Ishikawa (cell line): Measurements from ENCODE around the gene ANKFN1.

ENCODE experiments used
- CEBPB ChIP-seq: IDR thresholded peaks from 2 replicates; pipeline ENCODE4 v1.6.1; 2012
- CREB1 ChIP-seq: IDR thresholded peaks from 2 replicates; pipeline ENCODE4 v1.6.1; 2012; ENCODE audit warnings: low read depth
- EGR1 ChIP-seq: IDR thresholded peaks from 2 replicates; pipeline ENCODE4 v1.6.1; 2012
- EP300 ChIP-seq: IDR thresholded peaks from 2 replicates; pipeline ENCODE4 v1.6.1; 2012; ENCODE audit warnings: borderline replicate concordance
- FOXM1 ChIP-seq: IDR thresholded peaks from 2 replicates; pipeline ENCODE4 v1.6.1; 2012; ENCODE audit warnings: low read depth, borderline replicate concordance
- NFIC ChIP-seq: IDR thresholded peaks from 2 replicates; pipeline ENCODE4 v1.6.1; 2012
- RAD21 ChIP-seq: IDR thresholded peaks from 2 replicates; pipeline ENCODE4 v1.6.1; 2012; ENCODE audit warnings: low read depth
- TAF1 ChIP-seq: IDR thresholded peaks from 2 replicates; pipeline ENCODE4 v1.6.1; 2012; ENCODE audit warnings: low read depth, mild to moderate bottlenecking
- TCF12 ChIP-seq: IDR thresholded peaks from 2 replicates; pipeline ENCODE4 v1.6.1; 2012; ENCODE audit warnings: low read depth
- TEAD4 ChIP-seq: IDR thresholded peaks from 2 replicates; pipeline ENCODE4 v1.6.1; 2012
- YY1 ChIP-seq: IDR thresholded peaks from 2 replicates; pipeline ENCODE4 v1.6.1; 2012; ENCODE audit warnings: low read depth
- ZBTB7A ChIP-seq: IDR thresholded peaks from 2 replicates; pipeline ENCODE4 v1.6.1; 2012; ENCODE audit warnings: low read depth
- TF ChIP-seq, protein P1 (sequence below): IDR thresholded peaks from 2 replicates; pipeline ENCODE4 v1.6.1; 2012
- TF ChIP-seq, protein P2 (sequence below): IDR thresholded peaks from 2 replicates; pipeline ENCODE4 v1.6.1; 2012; ENCODE audit warnings: low read depth, mild to moderate bottlenecking
- TF ChIP-seq, protein P3 (sequence below): IDR thresholded peaks from 2 replicates; pipeline ENCODE4 v1.6.1; 2012

ANKFN1 gene, protein sequence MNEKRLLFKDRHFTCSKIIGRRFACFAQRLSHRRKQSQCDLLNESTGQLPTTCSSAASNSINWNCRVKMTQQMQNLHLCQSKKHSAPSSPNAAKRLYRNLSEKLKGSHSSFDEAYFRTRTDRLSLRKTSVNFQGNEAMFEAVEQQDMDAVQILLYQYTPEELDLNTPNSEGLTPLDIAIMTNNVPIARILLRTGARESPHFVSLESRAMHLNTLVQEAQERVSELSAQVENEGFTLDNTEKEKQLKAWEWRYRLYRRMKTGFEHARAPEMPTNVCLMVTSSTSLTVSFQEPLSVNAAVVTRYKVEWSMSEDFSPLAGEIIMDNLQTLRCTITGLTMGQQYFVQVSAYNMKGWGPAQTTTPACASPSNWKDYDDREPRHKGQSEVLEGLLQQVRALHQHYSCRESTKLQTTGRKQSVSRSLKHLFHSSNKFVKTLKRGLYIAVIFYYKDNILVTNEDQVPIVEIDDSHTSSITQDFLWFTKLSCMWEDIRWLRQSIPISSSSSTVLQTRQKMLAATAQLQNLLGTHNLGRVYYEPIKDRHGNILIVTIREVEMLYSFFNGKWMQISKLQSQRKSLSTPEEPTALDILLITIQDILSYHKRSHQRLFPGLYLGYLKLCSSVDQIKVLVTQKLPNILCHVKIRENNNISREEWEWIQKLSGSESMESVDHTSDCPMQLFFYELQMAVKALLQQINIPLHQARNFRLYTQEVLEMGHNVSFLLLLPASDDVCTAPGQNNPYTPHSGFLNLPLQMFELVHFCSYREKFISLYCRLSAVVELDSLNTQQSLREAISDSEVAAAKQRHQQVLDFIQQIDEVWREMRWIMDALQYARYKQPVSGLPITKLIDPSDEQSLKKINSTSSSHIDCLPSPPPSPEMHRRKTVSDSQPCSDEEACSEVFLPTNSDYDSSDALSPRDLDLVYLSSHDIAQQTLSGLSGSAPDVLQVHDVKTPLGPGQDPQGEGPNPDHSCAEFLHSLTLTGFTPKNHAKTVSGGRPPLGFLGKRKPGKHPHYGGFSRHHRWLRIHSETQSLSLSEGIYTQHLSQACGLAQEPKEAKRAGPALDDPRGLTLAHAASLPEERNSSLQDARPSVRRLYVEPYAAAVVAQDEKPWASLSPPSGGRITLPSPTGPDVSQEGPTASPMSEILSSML

DNA sequence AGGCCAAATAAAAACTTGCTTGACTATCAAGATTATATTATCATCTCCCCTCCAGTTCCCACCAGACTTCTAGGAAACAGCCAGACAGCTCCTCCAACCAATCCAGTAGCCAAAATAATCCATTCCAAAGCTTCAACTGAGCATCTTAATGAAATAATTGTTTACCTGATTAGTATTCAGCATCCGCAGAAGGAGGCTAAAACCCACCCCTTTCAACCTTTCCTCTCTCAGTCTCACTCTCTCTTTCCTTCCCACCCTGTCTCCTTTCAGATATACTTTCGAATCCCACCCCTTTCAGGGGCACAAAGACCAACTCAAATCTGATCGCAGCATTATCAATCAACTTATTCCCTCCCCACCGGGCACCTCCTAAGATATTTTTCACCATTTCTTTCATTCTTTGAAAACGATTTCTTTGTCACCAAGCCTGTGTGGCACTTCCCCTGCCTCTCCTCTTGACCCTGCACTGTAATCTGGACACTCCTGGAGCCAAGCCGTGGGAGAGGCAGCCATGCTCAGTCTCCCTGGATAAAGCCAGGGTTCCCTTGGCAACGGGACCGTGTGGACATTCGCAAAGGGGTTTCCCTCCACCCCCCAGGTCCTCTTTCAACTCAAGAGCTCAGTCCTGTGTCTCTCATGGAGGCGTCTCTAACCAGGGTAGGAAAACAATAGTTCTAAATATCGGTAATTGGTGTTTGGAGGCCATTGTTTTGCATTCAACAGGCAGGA is at the start of gene ANKFN1:
TSS of gene ANKFN1 (plus strand) at position 602 of the 729 bp plus-strand sequence. CDS start 59,193 bp downstream, outside the sequence.
- TF ChIP-seq ZBTB7A (no peak), FOXM1 (no peak)
- TF ChIP-seq, protein P1, sequence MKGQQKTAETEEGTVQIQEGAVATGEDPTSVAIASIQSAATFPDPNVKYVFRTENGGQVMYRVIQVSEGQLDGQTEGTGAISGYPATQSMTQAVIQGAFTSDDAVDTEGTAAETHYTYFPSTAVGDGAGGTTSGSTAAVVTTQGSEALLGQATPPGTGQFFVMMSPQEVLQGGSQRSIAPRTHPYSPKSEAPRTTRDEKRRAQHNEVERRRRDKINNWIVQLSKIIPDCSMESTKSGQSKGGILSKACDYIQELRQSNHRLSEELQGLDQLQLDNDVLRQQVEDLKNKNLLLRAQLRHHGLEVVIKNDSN, result no peak

DNA sequence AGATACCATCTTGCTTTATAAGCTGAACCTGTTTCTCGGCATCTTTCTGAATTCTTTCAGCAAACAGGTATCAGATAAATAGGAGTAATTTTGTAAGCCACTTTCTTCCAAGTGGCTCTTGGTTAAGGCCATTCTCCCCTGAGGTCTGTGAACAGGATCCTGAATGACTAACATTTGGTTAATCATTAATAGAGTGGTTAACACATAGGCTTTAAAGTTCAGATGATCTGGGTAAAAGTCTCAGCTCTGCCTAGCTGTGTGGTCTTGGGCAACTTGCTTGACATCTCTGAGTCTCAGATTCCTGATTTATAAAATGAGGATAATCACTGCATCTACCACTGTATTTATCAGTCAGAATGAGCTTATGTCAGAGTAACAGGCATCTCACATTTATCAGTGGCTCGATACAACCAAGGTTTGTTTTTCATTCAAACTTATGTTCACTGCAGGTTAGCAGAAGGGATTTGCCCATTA is 44.4 kb upstream of the ANKFN1 start:
- no peak for TF ChIP-seq YY1
- TF ChIP-seq CEBPB, result no peak
- no peak for TF ChIP-seq EP300
- no peak for TF ChIP-seq NFIC
- TF ChIP-seq TCF12, result no peak
- TF ChIP-seq FOXM1, result no peak
- TF ChIP-seq, protein P2, sequence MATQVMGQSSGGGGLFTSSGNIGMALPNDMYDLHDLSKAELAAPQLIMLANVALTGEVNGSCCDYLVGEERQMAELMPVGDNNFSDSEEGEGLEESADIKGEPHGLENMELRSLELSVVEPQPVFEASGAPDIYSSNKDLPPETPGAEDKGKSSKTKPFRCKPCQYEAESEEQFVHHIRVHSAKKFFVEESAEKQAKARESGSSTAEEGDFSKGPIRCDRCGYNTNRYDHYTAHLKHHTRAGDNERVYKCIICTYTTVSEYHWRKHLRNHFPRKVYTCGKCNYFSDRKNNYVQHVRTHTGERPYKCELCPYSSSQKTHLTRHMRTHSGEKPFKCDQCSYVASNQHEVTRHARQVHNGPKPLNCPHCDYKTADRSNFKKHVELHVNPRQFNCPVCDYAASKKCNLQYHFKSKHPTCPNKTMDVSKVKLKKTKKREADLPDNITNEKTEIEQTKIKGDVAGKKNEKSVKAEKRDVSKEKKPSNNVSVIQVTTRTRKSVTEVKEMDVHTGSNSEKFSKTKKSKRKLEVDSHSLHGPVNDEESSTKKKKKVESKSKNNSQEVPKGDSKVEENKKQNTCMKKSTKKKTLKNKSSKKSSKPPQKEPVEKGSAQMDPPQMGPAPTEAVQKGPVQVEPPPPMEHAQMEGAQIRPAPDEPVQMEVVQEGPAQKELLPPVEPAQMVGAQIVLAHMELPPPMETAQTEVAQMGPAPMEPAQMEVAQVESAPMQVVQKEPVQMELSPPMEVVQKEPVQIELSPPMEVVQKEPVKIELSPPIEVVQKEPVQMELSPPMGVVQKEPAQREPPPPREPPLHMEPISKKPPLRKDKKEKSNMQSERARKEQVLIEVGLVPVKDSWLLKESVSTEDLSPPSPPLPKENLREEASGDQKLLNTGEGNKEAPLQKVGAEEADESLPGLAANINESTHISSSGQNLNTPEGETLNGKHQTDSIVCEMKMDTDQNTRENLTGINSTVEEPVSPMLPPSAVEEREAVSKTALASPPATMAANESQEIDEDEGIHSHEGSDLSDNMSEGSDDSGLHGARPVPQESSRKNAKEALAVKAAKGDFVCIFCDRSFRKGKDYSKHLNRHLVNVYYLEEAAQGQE, result no peak
- TF ChIP-seq TAF1, result no peak
- no peak for TF ChIP-seq RAD21
- no peak for TF ChIP-seq TEAD4
- no peak for TF ChIP-seq EGR1
- TF ChIP-seq, protein P1, result no peak
- TF ChIP-seq, protein P3, sequence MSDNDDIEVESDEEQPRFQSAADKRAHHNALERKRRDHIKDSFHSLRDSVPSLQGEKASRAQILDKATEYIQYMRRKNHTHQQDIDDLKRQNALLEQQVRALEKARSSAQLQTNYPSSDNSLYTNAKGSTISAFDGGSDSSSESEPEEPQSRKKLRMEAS, result no peak
- TF ChIP-seq CREB1, result no peak
- no peak for TF ChIP-seq ZBTB7A

DNA sequence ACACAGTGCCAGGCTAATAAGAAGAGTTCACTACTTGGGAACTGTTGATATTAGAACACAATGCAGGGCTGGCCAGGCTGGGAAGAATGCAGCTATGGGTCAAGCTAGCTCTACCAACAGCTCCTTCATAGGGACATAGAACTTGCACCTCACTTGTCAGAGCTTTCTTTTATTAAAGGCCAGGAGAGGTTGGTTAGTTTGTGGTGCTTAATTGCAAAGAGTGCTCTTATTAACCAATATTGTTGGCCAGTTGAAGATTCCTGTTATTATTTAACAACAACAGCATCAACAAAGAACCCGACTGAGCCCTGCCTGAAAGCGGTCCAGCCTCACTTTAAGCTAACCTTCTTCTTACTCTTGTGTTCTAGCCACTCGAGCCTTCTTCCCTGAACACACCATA is 43.4 kb upstream of the ANKFN1 start:
- no peak for TF ChIP-seq YY1
- no peak for TF ChIP-seq CREB1
- TF ChIP-seq EP300, result no peak
- no peak for TF ChIP-seq FOXM1
- TF ChIP-seq NFIC, result no peak
- TF ChIP-seq, protein P3, result no peak
- no peak for TF ChIP-seq TEAD4
- TF ChIP-seq, protein P1, result no peak
- no peak for TF ChIP-seq TCF12
- TF ChIP-seq, protein P2, result no peak
- TF ChIP-seq EGR1, result no peak
- TF ChIP-seq CEBPB, result no peak
- TF ChIP-seq TAF1, result no peak
- TF ChIP-seq RAD21, result no peak
- TF ChIP-seq ZBTB7A, result no peak

DNA sequence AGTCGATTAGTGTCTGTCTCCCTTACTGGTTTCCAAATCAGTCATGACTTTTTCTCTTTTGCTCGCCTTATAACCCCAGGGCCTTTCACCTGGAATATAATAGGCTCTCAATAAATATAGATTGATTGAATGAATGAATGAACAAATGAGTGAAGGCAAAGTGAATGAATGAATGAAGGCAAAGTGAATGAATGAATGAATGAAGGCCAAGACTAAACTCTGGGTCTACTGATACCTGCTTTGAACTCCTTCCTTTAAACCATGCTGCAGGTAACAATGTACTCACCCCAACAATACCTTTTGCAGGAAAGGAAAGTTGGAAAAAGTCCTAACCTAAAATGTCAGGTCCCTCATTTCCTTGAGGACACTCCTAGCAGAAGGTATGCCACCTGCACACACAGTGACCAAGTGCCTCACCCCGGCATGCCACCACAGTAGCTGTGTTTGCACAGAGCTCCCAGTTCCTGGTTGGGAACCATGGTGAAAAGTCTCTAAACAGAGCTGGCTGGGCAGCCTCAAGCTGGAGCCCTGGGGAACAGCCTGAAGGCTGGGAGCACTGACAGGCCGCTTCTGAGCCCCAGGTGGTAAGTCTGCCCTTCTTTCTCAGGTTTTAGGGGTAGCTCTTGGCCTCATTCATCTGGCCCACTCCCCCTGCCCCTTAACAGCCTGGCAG is 42.7 kb upstream of the ANKFN1 start:
- TF ChIP-seq EP300 (no peak), NFIC (no peak), CEBPB (no peak), TAF1 (no peak), RAD21 (no peak), ZBTB7A (no peak), FOXM1 (no peak), YY1 (no peak), EGR1 (no peak), CREB1 (no peak), TCF12 (no peak), TEAD4 (no peak)
- TF ChIP-seq, protein P3, result no peak
- TF ChIP-seq, protein P1, result no peak
- TF ChIP-seq, protein P2, result no peak
